ENCODE data around the gene LHB.
"Not testable (repeated sequence)": the region's sequence is repeated elsewhere in the genome, so short reads cannot be mapped to it uniquely, and the experiment has no call there.

The LHB gene

GRCh38 chr19:49020931-49021895 is 4.3 kb upstream of the LHB start:
- no peak; a peak in 1 of 22 replicates for TF ChIP-seq Cebpa-rat (IDR thresholded peaks at IDR 0.05)
- peak overlapping the region; percentile 44 to 93 (median 79) for H3K4me2 ChIP-seq
- peaks cover 1 to 9% (median 2%) of the 10 kb centered on the region in 11 experiments; a peak in 19 of 22 replicates for H3K36me3 ChIP-seq
- H3K9ac ChIP-seq = peak overlapping the region in 4 of 11 experiments; percentile 21 to 39 (median 28); a peak in 4 of 22 replicates
- no peak overlapping the region for H3K4me3 ChIP-seq
- H4K20me1 ChIP-seq = peaks cover 0 to 27% (median 23%) of the 10 kb centered on the region in 11 experiments; a peak in 15 of 22 replicates
- no peaks in the 10 kb centered on the region for H3K9me3 ChIP-seq (replicated peaks in 1 of 11)
- peak overlapping the region in 1 of 11 experiments; percentile 20; a peak in 2 of 22 replicates for H3K27ac ChIP-seq
- peaks cover 29 to 42% (median 39%) of the 10 kb centered on the region in 11 experiments for H3K27me3 ChIP-seq
- H3K4me1 ChIP-seq = peaks cover 35 to 51% (median 47%) of the 10 kb centered on the region in 10 experiments

DNA sequence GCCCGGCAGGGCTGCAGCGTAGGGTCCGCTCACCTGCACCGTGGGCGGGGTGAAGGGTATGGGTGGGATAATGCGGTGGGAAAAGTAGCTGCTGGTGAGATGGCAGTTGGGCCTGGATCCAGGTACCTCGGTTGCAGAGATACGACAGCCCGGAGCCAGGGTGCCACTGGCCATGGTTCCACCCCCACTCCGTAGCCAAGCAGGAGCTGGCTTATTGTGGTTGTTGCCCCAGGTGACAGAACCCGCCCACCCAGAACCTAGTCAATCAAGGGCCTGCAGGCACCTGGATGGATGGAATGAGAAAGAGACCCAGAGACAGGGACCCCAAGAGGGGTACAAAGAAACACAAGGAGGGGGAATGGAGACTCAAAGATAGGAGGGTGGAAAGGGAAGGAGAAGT is 3.5 kb upstream of the LHB start:
- H3K9ac ChIP-seq = no peak overlapping the region
- H3K4me2 ChIP-seq = peak overlapping the region; percentile 44 to 93 (median 79); a peak in 21 of 22 replicates
- no peak for TF ChIP-seq Cebpa-rat (IDR thresholded peaks at IDR 0.05)
- H3K9me3 ChIP-seq (replicated peaks in 1 of 11) = no peaks in the 10 kb centered on the region
- H3K27me3 ChIP-seq = peaks cover 29 to 42% (median 39%) of the 10 kb centered on the region in 11 experiments
- H3K4me3 ChIP-seq = no peak overlapping the region
- peaks cover 0 to 36% (median 29%) of the 10 kb centered on the region in 11 experiments; a peak in 15 of 22 replicates for H4K20me1 ChIP-seq
- H3K27ac ChIP-seq = no peak overlapping the region
- H3K4me1 ChIP-seq = peaks cover 35 to 51% (median 47%) of the 10 kb centered on the region in 10 experiments
- peaks cover 10 to 18% (median 11%) of the 10 kb centered on the region in 11 experiments for H3K36me3 ChIP-seq

- H3K27me3 ChIP-seq = peaks cover 29 to 42% (median 39%) of the 10 kb centered on the region in 11 experiments
- H3K9me3 ChIP-seq (replicated peaks in 1 of 11) = no peaks in the 10 kb centered on the region
- H3K4me3 ChIP-seq = peak overlapping the region; percentile 41 to 66 (median 51); a peak in 18 of 20 replicates
- no peak for TF ChIP-seq Cebpa-rat (IDR thresholded peaks at IDR 0.05)
- H3K4me2 ChIP-seq = peak overlapping the region; percentile 78 to 97 (median 90)
- H4K20me1 ChIP-seq = peaks cover 0 to 45% (median 38%) of the 10 kb centered on the region in 11 experiments; a peak in 15 of 22 replicates
- peaks cover 20 to 28% (median 21%) of the 10 kb centered on the region in 11 experiments for H3K36me3 ChIP-seq
- H3K27ac ChIP-seq = no peak overlapping the region
- peaks cover 35 to 51% (median 47%) of the 10 kb centered on the region in 10 experiments for H3K4me1 ChIP-seq
- peak overlapping the region in 2 of 11 experiments; percentile 55 to 60; a peak in 3 of 22 replicates for H3K9ac ChIP-seq
Observed at GRCh38 chr19:49019242-49019932, 2.5 kb upstream of the LHB start.

- Histone ChIP-seq H3K36me3 (peaks cover 25 to 35% (median 28%) of the 10 kb centered on the region in 11 experiments), H3K4me2 (peak overlapping the region; percentile 78 to 97 (median 90)), H3K9ac (peak overlapping the region in 10 of 11 experiments; percentile 8 to 68 (median 50); a peak in 15 of 22 replicates), H3K4me1 (peaks cover 35 to 51% (median 47%) of the 10 kb centered on the region in 10 experiments), H3K4me3 (peak overlapping the region; percentile 41 to 66 (median 51)), H4K20me1 (peaks cover 0 to 52% (median 41%) of the 10 kb centered on the region in 11 experiments; a peak in 16 of 22 replicates), H3K27me3 (peaks cover 29 to 42% (median 39%) of the 10 kb centered on the region in 11 experiments)
- H3K27ac ChIP-seq; H3K9me3 ChIP-seq (replicated peaks in 1 of 11): not testable (repeated sequence)
Observed at GRCh38 chr19:49018388-49019241, 1.7 kb upstream of the LHB start.

GRCh38 chr19:49017666-49018351 is 918 bp upstream of the LHB start:
- Histone ChIP-seq H3K27ac (no peak overlapping the region), H4K20me1 (peaks cover 0 to 57% (median 41%) of the 10 kb centered on the region in 11 experiments; a peak in 16 of 22 replicates), H3K4me1 (peaks cover 35 to 51% (median 47%) of the 10 kb centered on the region in 10 experiments), H3K27me3 (peaks cover 29 to 42% (median 39%) of the 10 kb centered on the region in 11 experiments), H3K4me2 (peak overlapping the region; percentile 78 to 97 (median 90)), H3K36me3 (peaks cover 26 to 44% (median 36%) of the 10 kb centered on the region in 11 experiments), H3K4me3 (peak overlapping the region; percentile 41 to 66 (median 51)), H3K9ac (peak overlapping the region in 10 of 11 experiments; percentile 8 to 68 (median 54); a peak in 17 of 22 replicates), H3K9me3 (replicated peaks in 1 of 11) (no peaks in the 10 kb centered on the region)
- TF ChIP-seq Cebpa-rat (IDR thresholded peaks at IDR 0.05) = no peak

DNA sequence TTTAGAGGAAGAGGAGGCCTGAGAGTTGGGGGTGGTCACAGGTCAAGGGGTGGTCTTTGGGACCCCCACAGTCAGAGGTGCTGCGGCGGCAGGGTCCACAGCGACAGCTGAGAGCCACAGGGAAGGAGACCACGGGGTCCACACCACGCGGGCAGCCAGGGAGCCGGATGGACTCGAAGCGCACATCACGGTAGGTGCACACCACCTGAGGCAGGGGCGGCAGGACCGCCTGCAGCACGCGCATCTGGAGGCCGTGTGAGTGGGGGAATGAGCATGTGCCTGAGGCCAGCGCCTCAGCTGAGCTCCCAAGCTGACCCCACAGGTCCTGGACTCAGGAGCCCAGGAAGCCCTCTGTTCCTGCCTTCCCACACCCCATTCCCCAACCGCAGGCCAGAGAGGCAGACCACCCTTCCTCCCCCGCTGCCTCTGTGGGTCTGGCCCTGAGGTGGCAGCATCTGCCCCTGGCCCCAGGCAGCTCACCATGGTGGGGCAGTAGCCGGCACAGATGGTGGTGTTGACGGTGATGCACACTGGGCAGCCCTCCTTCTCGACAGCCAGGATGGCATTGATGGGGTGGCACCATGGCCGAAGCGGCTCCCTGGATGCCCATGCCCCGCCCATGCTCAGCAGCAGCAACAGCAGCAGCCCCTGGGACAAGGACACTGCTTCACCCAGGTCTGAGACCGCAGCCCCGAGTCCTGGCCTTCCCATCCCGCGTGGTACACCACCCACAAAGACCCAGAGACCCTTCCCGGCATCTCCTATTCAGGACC is 638 bp downstream of the LHB start:
- Histone ChIP-seq H3K36me3 (peaks cover 42 to 59% (median 52%) of the 10 kb centered on the region in 11 experiments), H4K20me1 (peaks cover 0 to 73% (median 49%) of the 10 kb centered on the region in 11 experiments; a peak in 16 of 22 replicates), H3K9ac (no peak overlapping the region), H3K9me3 (replicated peaks in 1 of 11) (no peaks in the 10 kb centered on the region), H3K4me3 (no peak overlapping the region), H3K27ac (no peak overlapping the region), H3K27me3 (peaks cover 29 to 42% (median 39%) of the 10 kb centered on the region in 11 experiments), H3K4me1 (peaks cover 29 to 42% (median 40%) of the 10 kb centered on the region in 10 experiments), H3K4me2 (no peak overlapping the region)
- TF ChIP-seq Cebpa-rat (IDR thresholded peaks at IDR 0.05) = no peak

- Histone ChIP-seq H3K4me3 (no peak overlapping the region), H3K9me3 (replicated peaks in 1 of 11) (no peaks in the 10 kb centered on the region), H3K36me3 (peaks cover 54 to 72% (median 65%) of the 10 kb centered on the region in 11 experiments), H3K4me2 (no peak overlapping the region), H4K20me1 (peaks cover 0 to 84% (median 49%) of the 10 kb centered on the region in 11 experiments; a peak in 16 of 22 replicates), H3K4me1 (peaks cover 18 to 29% (median 27%) of the 10 kb centered on the region in 10 experiments), H3K27me3 (peaks cover 28 to 32% (median 30%) of the 10 kb centered on the region in 11 experiments), H3K27ac (no peak overlapping the region), H3K9ac (no peak overlapping the region)
- TF ChIP-seq Cebpa-rat (IDR thresholded peaks at IDR 0.05) = no peak
Observed at GRCh38 chr19:49014870-49015255, 2.0 kb downstream of the LHB start.
